Upper lobe of left lung (tissue), 4 donors: ENCODE data around the gene EGFL7.

ENCODE experiments used
- CTCF ChIP-seq, 6 experiments: fragments of 450-650 bp in 4 of 6; fragments of 200-600 bp in 2 of 6; sonication (generic) in 2 of 6; IDR thresholded peaks; one replicate each; pipeline ENCODE4 v1.5.1; 2016 to 2019; ENCODE audit warnings: antibody characterized with exemption in 6 of 6
- POLR2AphosphoS5 ChIP-seq, 2 donors: sonication (generic); formaldehyde crosslinking; IDR thresholded peaks; one replicate each; pipeline ENCODE4 v1.5.1; 2017; ENCODE audit warnings: antibody characterized with exemption in 2 of 2

- no peak for TF ChIP-seq CTCF (IDR thresholded peaks at IDR 0.05)
- TF ChIP-seq POLR2AphosphoS5 (IDR thresholded peaks at IDR 0.05) = no peak
Observed at GRCh38 chr9:136643596-136644342, 18.9 kb upstream of the EGFL7 start.
